Stomach (tissue), 4 donors: Measurements from ENCODE around the gene CACFD1.

ENCODE experiments used
- POLR2AphosphoS5 ChIP-seq, 3 donors: sonication (generic); formaldehyde crosslinking; IDR thresholded peaks; one replicate each; pipeline ENCODE4 v1.6.1; 2016; ENCODE audit warnings: antibody characterized with exemption in 3 of 3
- TF ChIP-seq, protein P1 (sequence below), 7 experiments: fragments of 450-650 bp in 4 of 7; fragments of 200-600 bp in 3 of 7; sonication (generic) in 3 of 7; IDR thresholded peaks; one replicate each; pipeline ENCODE4 v1.5.1; 2016 to 2019; ENCODE audit warnings: antibody characterized with exemption in 7 of 7, control low read depth in 2 of 7, mild to moderate bottlenecking in 1 of 7

DNA sequence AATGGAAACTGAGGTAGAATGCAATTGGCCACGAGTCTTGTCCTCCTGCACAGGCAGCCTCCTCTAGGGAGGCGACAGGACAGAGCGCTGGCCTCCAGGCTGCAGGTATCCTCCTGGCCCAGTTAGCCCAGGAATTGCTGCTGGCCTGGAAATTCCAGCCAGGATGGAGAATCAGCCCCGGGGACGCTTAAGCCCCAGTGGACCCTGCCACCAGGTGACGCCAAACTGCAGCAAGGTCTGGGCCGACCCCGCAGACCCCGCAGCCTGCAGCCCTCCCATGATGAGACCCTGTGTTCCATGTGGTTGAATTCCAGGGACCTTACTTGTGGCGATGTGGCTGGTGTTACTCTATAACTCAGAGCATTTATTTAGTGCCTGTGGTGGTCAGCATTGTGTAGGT is 7.3 kb downstream of the CACFD1 start:
- TF ChIP-seq, protein P1, sequence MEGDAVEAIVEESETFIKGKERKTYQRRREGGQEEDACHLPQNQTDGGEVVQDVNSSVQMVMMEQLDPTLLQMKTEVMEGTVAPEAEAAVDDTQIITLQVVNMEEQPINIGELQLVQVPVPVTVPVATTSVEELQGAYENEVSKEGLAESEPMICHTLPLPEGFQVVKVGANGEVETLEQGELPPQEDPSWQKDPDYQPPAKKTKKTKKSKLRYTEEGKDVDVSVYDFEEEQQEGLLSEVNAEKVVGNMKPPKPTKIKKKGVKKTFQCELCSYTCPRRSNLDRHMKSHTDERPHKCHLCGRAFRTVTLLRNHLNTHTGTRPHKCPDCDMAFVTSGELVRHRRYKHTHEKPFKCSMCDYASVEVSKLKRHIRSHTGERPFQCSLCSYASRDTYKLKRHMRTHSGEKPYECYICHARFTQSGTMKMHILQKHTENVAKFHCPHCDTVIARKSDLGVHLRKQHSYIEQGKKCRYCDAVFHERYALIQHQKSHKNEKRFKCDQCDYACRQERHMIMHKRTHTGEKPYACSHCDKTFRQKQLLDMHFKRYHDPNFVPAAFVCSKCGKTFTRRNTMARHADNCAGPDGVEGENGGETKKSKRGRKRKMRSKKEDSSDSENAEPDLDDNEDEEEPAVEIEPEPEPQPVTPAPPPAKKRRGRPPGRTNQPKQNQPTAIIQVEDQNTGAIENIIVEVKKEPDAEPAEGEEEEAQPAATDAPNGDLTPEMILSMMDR (IDR thresholded peaks at IDR 0.05): no peak
- TF ChIP-seq POLR2AphosphoS5 (IDR thresholded peaks at IDR 0.05): no peak
